Measurements from ENCODE around the gene RBM20. TPM values are rescaled to one million over a fixed set of nuclear protein-coding genes. Genes with fewer than 3 reads are reported as not detected.

Gene RBM20
- total and polyA plus RNA-seq, 2 donors, result 1.6 to 3.8 TPM

GRCh38 chr10:110843031-110843430, 198.9 kb downstream of the RBM20 start:
- peak in 2 of 9 donors; percentile 29 to 73 for DNase-seq (ENCODE audit: low read depth in 6 of 9, low spot score in 9 of 9)
- H3K4me3 ChIP-seq (ENCODE audit: low read length in 2 of 2), result no peak overlapping the region
- WGBS, result 11% methylated on average over 2 of the region's 2 CpGs
- H3K4me1 ChIP-seq (ENCODE audit: control insufficient read depth in 2 of 2, insufficient read depth in 2 of 2, low read length in 2 of 2), result peaks cover 8 to 25% of the 10 kb centered on the region in 2 donors
- no peaks in the 10 kb centered on the region for H3K36me3 ChIP-seq (ENCODE audit: control insufficient read depth in 2 of 2, insufficient read depth in 2 of 2, low read length in 1 of 2)
- no peaks in the 10 kb centered on the region for H3K27me3 ChIP-seq (ENCODE audit: control insufficient read depth in 2 of 2, insufficient read depth in 1 of 2, low read length in 1 of 2)
- H3K27ac ChIP-seq (ENCODE audit: low read depth in 1 of 2, low read length in 1 of 2), result no peak overlapping the region
- no peaks in the 10 kb centered on the region for H3K9me3 ChIP-seq (ENCODE audit: control insufficient read depth in 2 of 2, insufficient read depth in 1 of 2, low read length in 1 of 2)

DNA sequence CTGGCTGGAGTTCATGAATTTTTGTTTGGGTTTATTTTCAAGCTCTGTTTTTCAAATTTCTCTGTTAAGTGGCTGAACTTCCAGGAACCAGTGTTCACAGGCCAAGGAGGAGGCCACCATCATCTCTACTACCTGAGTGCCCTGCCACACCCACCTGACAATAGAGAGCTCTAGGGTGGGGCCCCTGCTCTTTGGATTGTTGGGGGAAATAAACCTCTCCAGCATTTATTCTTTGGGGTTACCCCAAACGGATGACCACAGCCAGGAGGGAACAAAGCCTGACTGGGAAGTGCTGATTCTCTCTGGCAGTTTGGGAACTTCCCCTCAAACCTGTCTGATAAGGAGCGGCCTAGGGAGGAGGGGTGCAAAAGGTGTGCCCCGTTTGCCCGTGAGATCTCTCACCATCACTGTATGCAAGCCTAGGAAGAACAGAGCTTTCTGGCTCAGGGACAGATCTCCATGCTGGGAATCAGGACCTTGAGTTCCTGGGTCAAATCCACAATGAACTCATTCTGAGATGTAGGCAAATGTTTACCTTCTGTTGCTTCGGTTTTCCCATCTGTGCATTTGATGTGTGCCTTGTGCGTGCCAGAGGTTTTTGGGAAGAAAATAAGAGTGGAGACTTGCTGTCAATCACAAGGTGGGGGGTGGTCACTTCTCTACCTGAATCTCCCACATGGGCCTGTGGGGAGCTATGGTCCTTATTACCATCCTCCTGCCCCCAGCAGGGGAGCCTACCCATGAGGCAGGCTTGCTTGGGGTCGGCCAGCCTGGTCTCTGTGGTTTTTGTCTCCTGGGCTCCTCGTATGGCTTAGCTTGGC, 199.9 kb downstream of the RBM20 start:
- Histone ChIP-seq H3K9me3 (ENCODE audit: control insufficient read depth in 2 of 2, insufficient read depth in 1 of 2, low read length in 1 of 2) (no peaks in the 10 kb centered on the region), H3K27ac (ENCODE audit: low read depth in 1 of 2, low read length in 1 of 2) (no peak overlapping the region), H3K4me3 (ENCODE audit: low read length in 2 of 2) (no peak overlapping the region), H3K27me3 (ENCODE audit: control insufficient read depth in 2 of 2, insufficient read depth in 1 of 2, low read length in 1 of 2) (no peaks in the 10 kb centered on the region), H3K36me3 (ENCODE audit: control insufficient read depth in 2 of 2, insufficient read depth in 2 of 2, low read length in 1 of 2) (no peaks in the 10 kb centered on the region), H3K4me1 (ENCODE audit: control insufficient read depth in 2 of 2, insufficient read depth in 2 of 2, low read length in 2 of 2) (peaks cover 8 to 25% of the 10 kb centered on the region in 2 donors)
- 96% methylated on average over 8 of the region's 8 CpGs for WGBS
- no peak for DNase-seq (ENCODE audit: low read depth in 6 of 9, low spot score in 9 of 9)

GRCh38 chr10:110844617-110844881, 200.4 kb downstream of the RBM20 start:
- Histone ChIP-seq H3K9me3 (ENCODE audit: control insufficient read depth in 2 of 2, insufficient read depth in 1 of 2, low read length in 1 of 2) (no peaks in the 10 kb centered on the region), H3K27me3 (ENCODE audit: control insufficient read depth in 2 of 2, insufficient read depth in 1 of 2, low read length in 1 of 2) (no peaks in the 10 kb centered on the region), H3K4me1 (ENCODE audit: control insufficient read depth in 2 of 2, insufficient read depth in 2 of 2, low read length in 2 of 2) (peaks cover 8 to 28% of the 10 kb centered on the region in 2 donors), H3K36me3 (ENCODE audit: control insufficient read depth in 2 of 2, insufficient read depth in 2 of 2, low read length in 1 of 2) (no peaks in the 10 kb centered on the region), H3K4me3 (ENCODE audit: low read length in 2 of 2) (no peak overlapping the region), H3K27ac (ENCODE audit: low read depth in 1 of 2, low read length in 1 of 2) (no peak overlapping the region)
- 97% methylated on average over 4 of the region's 4 CpGs for WGBS
- DNase-seq (ENCODE audit: low read depth in 6 of 9, low spot score in 9 of 9), result no peak

DNA sequence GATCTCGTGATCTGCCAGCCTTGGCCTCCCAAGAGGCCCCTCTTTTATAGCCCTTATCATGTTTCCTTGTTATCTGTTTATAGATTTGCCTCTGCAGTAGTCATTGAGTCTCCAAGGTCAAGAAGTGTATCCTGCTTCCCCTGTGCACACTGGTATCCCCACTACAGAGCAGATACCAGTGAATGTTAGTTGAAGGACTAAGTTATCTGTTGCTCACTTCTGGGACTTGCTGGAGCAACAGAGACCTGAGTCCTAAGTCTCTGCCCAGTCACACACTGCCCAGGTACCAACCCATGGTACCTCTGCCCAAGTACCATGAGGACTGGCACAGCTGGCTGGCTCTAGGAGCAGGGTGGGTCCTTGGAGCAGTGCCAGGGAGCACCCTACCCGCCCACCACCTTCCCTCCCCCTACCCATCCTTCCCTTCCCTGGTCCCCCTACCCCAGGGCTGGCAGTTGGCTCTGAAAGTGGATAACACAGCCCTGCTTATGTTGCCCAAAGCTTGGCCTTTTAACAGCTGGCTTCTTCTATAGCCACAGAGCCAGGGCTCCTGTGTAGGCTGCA, 201.1 kb downstream of the RBM20 start:
- no peak overlapping the region for H3K27ac ChIP-seq (ENCODE audit: low read depth in 1 of 2, low read length in 1 of 2)
- no peak for DNase-seq (ENCODE audit: low read depth in 6 of 9, low spot score in 9 of 9)
- 97% methylated on average over 2 of the region's 2 CpGs for WGBS
- H3K9me3 ChIP-seq (ENCODE audit: control insufficient read depth in 2 of 2, insufficient read depth in 1 of 2, low read length in 1 of 2), result no peaks in the 10 kb centered on the region
- no peaks in the 10 kb centered on the region for H3K27me3 ChIP-seq (ENCODE audit: control insufficient read depth in 2 of 2, insufficient read depth in 1 of 2, low read length in 1 of 2)
- H3K4me3 ChIP-seq (ENCODE audit: low read length in 2 of 2), result no peak overlapping the region
- peaks cover 9 to 32% of the 10 kb centered on the region in 2 donors for H3K4me1 ChIP-seq (ENCODE audit: control insufficient read depth in 2 of 2, insufficient read depth in 2 of 2, low read length in 2 of 2)
- H3K36me3 ChIP-seq (ENCODE audit: control insufficient read depth in 2 of 2, insufficient read depth in 2 of 2, low read length in 1 of 2), result no peaks in the 10 kb centered on the region

GRCh38 chr10:110845756-110846620, 201.9 kb downstream of the RBM20 start:
- H3K27me3 ChIP-seq (ENCODE audit: control insufficient read depth in 2 of 2, insufficient read depth in 1 of 2, low read length in 1 of 2), result no peaks in the 10 kb centered on the region
- H3K27ac ChIP-seq (ENCODE audit: low read depth in 1 of 2, low read length in 1 of 2), result no peak overlapping the region
- 92% methylated on average over 3 of the region's 3 CpGs for WGBS
- DNase-seq (ENCODE audit: low read depth in 6 of 9, low spot score in 9 of 9), result no peak
- no peak overlapping the region for H3K4me3 ChIP-seq (ENCODE audit: low read length in 2 of 2)
- no peaks in the 10 kb centered on the region for H3K36me3 ChIP-seq (ENCODE audit: control insufficient read depth in 2 of 2, insufficient read depth in 2 of 2, low read length in 1 of 2)
- no peaks in the 10 kb centered on the region for H3K9me3 ChIP-seq (ENCODE audit: control insufficient read depth in 2 of 2, insufficient read depth in 1 of 2, low read length in 1 of 2)
- H3K4me1 ChIP-seq (ENCODE audit: control insufficient read depth in 2 of 2, insufficient read depth in 2 of 2, low read length in 2 of 2), result peaks cover 15 to 39% of the 10 kb centered on the region in 2 donors

- WGBS, result 96% methylated on average over 6 of the region's 6 CpGs
- Histone ChIP-seq H3K9me3 (ENCODE audit: control insufficient read depth in 2 of 2, insufficient read depth in 1 of 2, low read length in 1 of 2) (no peaks in the 10 kb centered on the region), H3K27me3 (ENCODE audit: control insufficient read depth in 2 of 2, insufficient read depth in 1 of 2, low read length in 1 of 2) (no peaks in the 10 kb centered on the region), H3K36me3 (ENCODE audit: control insufficient read depth in 2 of 2, insufficient read depth in 2 of 2, low read length in 1 of 2) (no peaks in the 10 kb centered on the region), H3K4me1 (ENCODE audit: control insufficient read depth in 2 of 2, insufficient read depth in 2 of 2, low read length in 2 of 2) (peaks cover 19 to 49% of the 10 kb centered on the region in 2 donors), H3K27ac (ENCODE audit: low read depth in 1 of 2, low read length in 1 of 2) (no peak overlapping the region), H3K4me3 (ENCODE audit: low read length in 2 of 2) (no peak overlapping the region)
- DNase-seq (ENCODE audit: low read depth in 6 of 9, low spot score in 9 of 9), result no peak
Observed at GRCh38 chr10:110847374-110847773, 203.2 kb downstream of the RBM20 start.

GRCh38 chr10:110848106-110848505, 204.0 kb downstream of the RBM20 start:
- no peak for DNase-seq (ENCODE audit: low read depth in 6 of 9, low spot score in 9 of 9)
- no peaks in the 10 kb centered on the region for H3K9me3 ChIP-seq (ENCODE audit: control insufficient read depth in 2 of 2, insufficient read depth in 1 of 2, low read length in 1 of 2)
- H3K4me3 ChIP-seq (ENCODE audit: low read length in 2 of 2), result no peak overlapping the region
- 94% methylated on average over 2 of the region's 2 CpGs for WGBS
- H3K4me1 ChIP-seq (ENCODE audit: control insufficient read depth in 2 of 2, insufficient read depth in 2 of 2, low read length in 2 of 2), result peaks cover 14 to 47% of the 10 kb centered on the region in 2 donors
- no peaks in the 10 kb centered on the region for H3K27me3 ChIP-seq (ENCODE audit: control insufficient read depth in 2 of 2, insufficient read depth in 1 of 2, low read length in 1 of 2)
- H3K27ac ChIP-seq (ENCODE audit: low read depth in 1 of 2, low read length in 1 of 2), result no peak overlapping the region
- no peaks in the 10 kb centered on the region for H3K36me3 ChIP-seq (ENCODE audit: control insufficient read depth in 2 of 2, insufficient read depth in 2 of 2, low read length in 1 of 2)

DNA sequence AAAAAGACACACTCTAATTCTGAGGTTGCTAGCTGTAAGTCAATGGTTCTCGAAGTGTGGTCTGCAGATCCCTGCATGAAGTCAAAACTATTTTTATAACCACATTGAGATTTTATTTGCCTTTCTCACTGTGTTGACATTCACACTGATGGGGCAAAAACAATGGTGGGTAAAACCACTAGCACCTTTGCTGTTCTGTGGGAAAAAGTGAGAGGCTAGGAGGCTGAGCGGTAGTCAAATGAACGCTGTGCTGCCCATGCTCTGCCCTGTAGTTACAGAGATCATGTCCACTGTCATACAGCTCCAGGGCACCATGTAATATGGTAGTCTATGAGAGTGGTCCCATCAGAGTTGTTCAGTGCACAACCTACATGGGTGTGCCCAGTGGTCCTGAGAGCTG, 206.0 kb downstream of the RBM20 start:
- no peak for DNase-seq (ENCODE audit: low read depth in 6 of 9, low spot score in 9 of 9)
- Histone ChIP-seq H3K27me3 (ENCODE audit: control insufficient read depth in 2 of 2, insufficient read depth in 1 of 2, low read length in 1 of 2) (no peaks in the 10 kb centered on the region), H3K4me1 (ENCODE audit: control insufficient read depth in 2 of 2, insufficient read depth in 2 of 2, low read length in 2 of 2) (peaks cover 11 to 47% of the 10 kb centered on the region in 2 donors), H3K9me3 (ENCODE audit: control insufficient read depth in 2 of 2, insufficient read depth in 1 of 2, low read length in 1 of 2) (no peaks in the 10 kb centered on the region), H3K4me3 (ENCODE audit: low read length in 2 of 2) (no peak overlapping the region), H3K27ac (ENCODE audit: low read depth in 1 of 2, low read length in 1 of 2) (no peak overlapping the region), H3K36me3 (ENCODE audit: control insufficient read depth in 2 of 2, insufficient read depth in 2 of 2, low read length in 1 of 2) (no peaks in the 10 kb centered on the region)
- WGBS, result 90% methylated on average over 3 of the region's 3 CpGs

- Histone ChIP-seq H3K4me3 (ENCODE audit: low read length in 2 of 2) (no peak overlapping the region), H3K36me3 (ENCODE audit: control insufficient read depth in 2 of 2, insufficient read depth in 2 of 2, low read length in 1 of 2) (no peaks in the 10 kb centered on the region), H3K4me1 (ENCODE audit: control insufficient read depth in 2 of 2, insufficient read depth in 2 of 2, low read length in 2 of 2) (peaks cover 13 to 45% of the 10 kb centered on the region in 2 donors), H3K27me3 (ENCODE audit: control insufficient read depth in 2 of 2, insufficient read depth in 1 of 2, low read length in 1 of 2) (no peaks in the 10 kb centered on the region), H3K27ac (ENCODE audit: low read depth in 1 of 2, low read length in 1 of 2) (no peak overlapping the region), H3K9me3 (ENCODE audit: control insufficient read depth in 2 of 2, insufficient read depth in 1 of 2, low read length in 1 of 2) (no peaks in the 10 kb centered on the region)
- 30% methylated on average over 8 of the region's 8 CpGs for WGBS
- peak in 1 of 9 donors; percentile 63 for DNase-seq (ENCODE audit: low read depth in 6 of 9, low spot score in 9 of 9)
Observed at GRCh38 chr10:110851020-110851612, 207.0 kb downstream of the RBM20 start.

Data from thymus (tissue), 11 donors.